Measurements from ENCODE around the gene CHI3L2. TPM values are rescaled to one million over a fixed set of nuclear protein-coding genes. Genes with fewer than 3 reads are reported as not detected.

CHI3L2 gene
- total RNA-seq, 1 donor from 2014 or later: 19.6 TPM

DNA sequence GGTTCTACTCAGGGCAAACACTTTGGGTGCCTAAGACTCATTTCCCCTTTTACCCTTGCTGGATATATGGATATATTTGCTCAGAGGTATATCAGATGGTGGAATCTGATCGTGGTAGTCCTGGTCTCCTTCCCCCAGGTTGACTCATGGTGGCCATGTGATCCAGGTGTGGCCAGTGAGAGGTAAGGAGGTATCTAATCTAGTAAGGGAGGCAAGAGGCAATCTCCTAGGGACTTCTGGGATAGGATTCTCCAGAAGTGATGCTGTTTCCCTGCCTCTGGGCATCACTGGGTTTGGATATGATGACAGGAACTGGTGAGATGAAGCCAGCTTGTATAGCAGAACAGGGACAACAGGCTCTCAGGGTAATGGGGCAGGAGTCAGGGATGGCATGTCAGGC lies 18.6 kb upstream of the CHI3L2 start:
- DNase-seq (no peak), ATAC-seq (ENCODE audit: low read depth) (no peak)
- POLR2A ChIA-PET: no interaction called here
- peaks cover 2% of the 10 kb centered on the region for H3K9me3 Mint-ChIP-seq
- CTCF ChIA-PET: no interaction called here
- peaks cover 57% of the 10 kb centered on the region for H3K4me1 Mint-ChIP-seq
- H3K27ac Mint-ChIP-seq: no peak overlapping the region
- intact Hi-C loops (cut with micrococcal nuclease): no loop called here
- no peak for TF ChIP-seq CTCF (IDR thresholded peaks at IDR 0.05)
- H3K4me3 Mint-ChIP-seq: no peak overlapping the region
- no peaks in the 10 kb centered on the region for H3K36me3 Mint-ChIP-seq (ENCODE audit: low read depth)
- H3K27me3 Mint-ChIP-seq: no peaks in the 10 kb centered on the region

DNA sequence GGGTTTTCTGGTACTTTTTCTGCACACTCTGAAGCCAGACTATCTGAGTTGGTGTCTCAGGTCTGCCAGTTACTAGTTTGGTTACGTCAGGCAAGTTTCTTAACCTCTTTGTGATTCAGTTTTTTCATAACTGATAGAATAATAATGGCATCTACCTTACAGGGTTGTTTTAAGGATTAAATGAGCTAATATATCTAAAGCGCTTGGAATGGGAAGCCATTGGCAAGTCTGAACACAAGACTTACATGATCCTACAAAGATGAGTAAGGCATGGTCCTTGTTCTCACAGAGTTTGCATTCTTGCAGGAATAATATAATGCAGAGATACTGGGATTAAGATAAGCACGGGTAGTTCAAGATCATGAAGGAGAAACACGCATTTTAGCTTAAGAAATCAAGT lies 17.9 kb upstream of the CHI3L2 start:
- DNase-seq (no peak), ATAC-seq (ENCODE audit: low read depth) (no peak)
- Mint-ChIP-seq H3K27me3 (no peaks in the 10 kb centered on the region), H3K36me3 (ENCODE audit: low read depth) (no peaks in the 10 kb centered on the region), H3K4me3 (no peak overlapping the region), H3K9me3 (peaks cover 2% of the 10 kb centered on the region), H3K4me1 (peaks cover 62% of the 10 kb centered on the region), H3K27ac (no peak overlapping the region)
- no peak for TF ChIP-seq CTCF (IDR thresholded peaks at IDR 0.05)
- intact Hi-C loops (cut with micrococcal nuclease): no loop called here
- ChIA-PET CTCF (no interaction called here), POLR2A (interaction anchor here (1.3 kb wide), 1 partner anchor 11 kb away, joined by 3 read pairs; no protein-coding TSS in a partner anchor)

DNA sequence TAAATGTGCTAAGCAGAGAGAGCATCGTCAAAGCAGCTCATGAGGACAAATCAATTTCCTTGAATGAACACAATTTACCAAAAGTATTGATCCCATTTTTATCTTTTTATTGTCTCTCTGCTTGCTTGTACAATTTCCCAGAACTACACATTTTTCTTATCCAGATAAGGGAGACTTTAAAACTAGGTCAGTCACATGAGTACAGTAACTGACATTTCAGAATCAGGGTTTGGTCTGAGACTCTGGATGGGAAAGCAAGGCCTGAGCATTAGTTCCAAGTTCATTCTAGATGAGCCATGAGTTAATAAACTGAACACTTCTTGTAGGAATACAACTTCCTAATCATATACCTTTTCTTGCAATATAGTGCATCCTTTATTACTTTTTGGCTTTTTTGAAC lies 15.6 kb upstream of the CHI3L2 start:
- DNase-seq: no peak
- H3K36me3 Mint-ChIP-seq (ENCODE audit: low read depth): no peaks in the 10 kb centered on the region
- no peak for TF ChIP-seq CTCF (IDR thresholded peaks at IDR 0.05)
- H3K4me3 Mint-ChIP-seq: no peak overlapping the region
- H3K9me3 Mint-ChIP-seq: peaks cover 2% of the 10 kb centered on the region
- POLR2A ChIA-PET: interaction anchor here (0.7 to 1.5 kb wide), 3 partner anchors 8 to 80 kb away, joined by 3 to 7 read pairs (median 3); no protein-coding TSS in a partner anchor
- H3K27me3 Mint-ChIP-seq: no peaks in the 10 kb centered on the region
- CTCF ChIA-PET: no interaction called here
- ATAC-seq (ENCODE audit: low read depth): no peak
- intact Hi-C loops (cut with micrococcal nuclease): no loop called here
- peaks cover 65% of the 10 kb centered on the region for H3K4me1 Mint-ChIP-seq
- no peak overlapping the region for H3K27ac Mint-ChIP-seq

GRCh38 chr1:111212634-111213335 lies 14.7 kb upstream of the CHI3L2 start:
- Mint-ChIP-seq H3K36me3 (ENCODE audit: low read depth) (no peaks in the 10 kb centered on the region), H3K4me3 (no peak overlapping the region), H3K4me1 (peaks cover 67% of the 10 kb centered on the region), H3K27ac (peak overlapping the region; percentile 77), H3K27me3 (no peaks in the 10 kb centered on the region), H3K9me3 (peaks cover 2% of the 10 kb centered on the region)
- no peak for TF ChIP-seq CTCF (IDR thresholded peaks at IDR 0.05)
- intact Hi-C loops (cut with micrococcal nuclease): no loop called here
- CTCF ChIA-PET: no interaction called here
- POLR2A ChIA-PET: interaction anchor here (0.6 to 1.5 kb wide), 5 partner anchors 8 to 81 kb away, joined by 3 to 7 read pairs (median 6); partner anchors contain the start of genes CEPT1 and DRAM2
- no peak for ATAC-seq (ENCODE audit: low read depth)
- DNase-seq: no peak

DNA sequence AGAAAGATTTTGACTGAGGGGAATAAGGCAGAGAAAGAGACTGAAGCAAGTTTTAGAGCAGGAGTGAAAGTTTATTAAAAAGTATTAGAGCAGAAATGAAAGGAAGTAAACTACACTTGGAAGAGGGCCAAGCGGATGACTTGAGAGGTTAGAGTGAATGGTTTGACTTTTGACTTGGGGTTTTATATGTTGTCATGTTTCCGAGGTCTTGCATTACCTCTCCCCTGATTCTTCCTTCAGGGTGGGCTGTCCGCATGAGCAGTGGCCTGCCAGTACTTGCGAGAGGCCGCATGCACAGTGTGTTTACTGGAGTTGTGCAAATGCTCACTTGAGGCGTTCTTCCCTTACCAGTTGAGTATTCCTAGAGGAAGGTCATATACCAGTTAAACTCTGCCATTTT lies 14.1 kb upstream of the CHI3L2 start:
- no peak for TF ChIP-seq CTCF (IDR thresholded peaks at IDR 0.05)
- H3K27me3 Mint-ChIP-seq: no peaks in the 10 kb centered on the region
- H3K9me3 Mint-ChIP-seq: peaks cover 2% of the 10 kb centered on the region
- peaks cover 69% of the 10 kb centered on the region for H3K4me1 Mint-ChIP-seq
- ChIA-PET CTCF (interaction anchor here (1.5 to 2.5 kb wide), 2 partner anchors 9 to 187 kb away, joined by 6 to 7 read pairs; no protein-coding TSS in a partner anchor), POLR2A (interaction anchor here (0.9 to 8.8 kb wide), 4 partner anchors 9 to 542 kb away, joined by 3 to 258 read pairs (median 38); partner anchors contain the start of genes CEPT1, DDX20 and DRAM2)
- H3K4me3 Mint-ChIP-seq: no peak overlapping the region
- intact Hi-C loops (cut with micrococcal nuclease): no loop called here
- no peaks in the 10 kb centered on the region for H3K36me3 Mint-ChIP-seq (ENCODE audit: low read depth)
- H3K27ac Mint-ChIP-seq: peak overlapping the region; percentile 77
- DNase-seq: no peak
- ATAC-seq (ENCODE audit: low read depth): no peak

Measured in activated B cell treated with CpG ODN at 0.5 μM for 24 hours (primary cell).